DND-41 (cell line): ENCODE measurements around the gene AP1M1.

ENCODE experiments used
- CTCF ChIP-seq: IDR thresholded peaks from 2 replicates; pipeline ENCODE4 v1.5.1; 2012; ENCODE audit warnings: borderline replicate concordance, low read length, moderate library complexity, mild to moderate bottlenecking; ENCODE audit not compliant: poor library complexity, severe bottlenecking; ENCODE audit errors: extremely low read depth
- EZH2 ChIP-seq: IDR thresholded peaks from 3 replicates; pipeline ENCODE4 v1.6.1; 2012; ENCODE audit warnings: borderline replicate concordance, low read depth, mild to moderate bottlenecking, moderate library complexity, low read length, inconsistent platforms; ENCODE audit not compliant: severe bottlenecking

GRCh38 chr19:16206046-16206605, 8.4 kb downstream of the AP1M1 start:
- TF ChIP-seq CTCF (no peak), EZH2 (no peak)
